SK-N-SH (cell line): ENCODE results near the gene NT5C1B. TPM values are rescaled to one million over a fixed set of nuclear protein-coding genes. Genes with fewer than 3 reads are reported as not detected.

ENCODE experiments used
- CTCF ChIA-PET: fragments of 300-600, 350-600 bp; formaldehyde crosslinking; extraction: SDS; loops from one replicate; lab custom pipeline; 2021; lab: Yijun Ruan, JAX
- POLR2A ChIA-PET: fragments of 350-600 bp; sonication (Branson Sonifier 250); formaldehyde crosslinking; extraction: SDS; loops from one replicate; lab custom pipeline; 2020; ENCODE audit warnings: antibody characterized with exemption, inconsistent platforms; lab: Yijun Ruan, JAX
- DNase-seq: peaks from one replicate; pipeline ENCODE4 v3.0.0; 2012
- H2AFZ ChIP-seq: fragments of 200-600 bp; sonication (generic); 2 replicates; pipeline ENCODE4 v1.8.1; 2016; ENCODE audit warnings: antibody characterized with exemption, mild to moderate bottlenecking, low read depth
- H3F3A ChIP-seq: fragments of 200-600 bp; sonication (generic); replicated peaks from 2 replicates; pipeline ENCODE3; 2016; ENCODE audit warnings: antibody characterized with exemption, mild to moderate bottlenecking; ENCODE audit not compliant: insufficient read depth
- H3K27ac ChIP-seq, 2 experiments: fragments of 200-500 bp in 1 of 2; fragments of 200-600 bp in 1 of 2; sonication (Bioruptor generic) in 1 of 2; sonication (generic), shearing (Covaris generic) in 1 of 2; 2 replicates each; pipeline versions ENCODE4 v1.5.1 to v1.6.1; 2014 to 2016; ENCODE audit warnings: low read depth in 2 of 2, inconsistent platforms in 1 of 2, low read length in 1 of 2, mild to moderate bottlenecking in 1 of 2, mixed read lengths in 1 of 2
- H3K27me3 ChIP-seq: fragments of 200-600 bp; sonication (generic), shearing (Covaris generic); 2 replicates; pipeline ENCODE4 v1.6.1; 2016; ENCODE audit warnings: mixed run types; ENCODE audit not compliant: insufficient read depth
- H3K36me3 ChIP-seq, 2 experiments: fragments of 200-500 bp in 1 of 2; fragments of 200-600 bp in 1 of 2; sonication (Bioruptor generic) in 1 of 2; sonication (generic) in 1 of 2; replicated peaks in 1 of 2; 2 replicates each; pipeline versions ENCODE3 to v1.5.1; 2014 to 2016; ENCODE audit warnings: low read length in 1 of 2, mild to moderate bottlenecking in 1 of 2; ENCODE audit not compliant: insufficient read depth in 2 of 2, control insufficient read depth in 1 of 2
- H3K4me1 ChIP-seq, 2 experiments: fragments of 200-500 bp in 1 of 2; fragments of 200-600 bp in 1 of 2; sonication (Bioruptor generic) in 1 of 2; sonication (generic), shearing (Covaris generic) in 1 of 2; 2 replicates each; pipeline versions ENCODE4 v1.5.1 to v1.6.1; 2014 to 2016; ENCODE audit warnings: low read depth in 1 of 2, low read length in 1 of 2, mixed run types in 1 of 2; ENCODE audit not compliant: insufficient read depth in 2 of 2, control insufficient read depth in 1 of 2
- H3K4me2 ChIP-seq: fragments of 200-600 bp; sonication (generic), shearing (Covaris generic); 2 replicates; pipeline ENCODE4 v1.6.1; 2017; ENCODE audit warnings: mixed run types
- H3K4me3 ChIP-seq, 2 experiments: fragments of 200-500 bp in 1 of 2; fragments of 200-600 bp in 1 of 2; sonication (Bioruptor generic) in 1 of 2; sonication (generic), shearing (Covaris generic) in 1 of 2; 2 replicates each; pipeline versions ENCODE4 v1.5.1 to v1.8.1; 2014 to 2016; ENCODE audit warnings: low read depth in 2 of 2, inconsistent platforms in 1 of 2, low read length in 1 of 2, mild to moderate bottlenecking in 1 of 2, mixed read lengths in 1 of 2, moderate library complexity in 1 of 2
- H3K79me2 ChIP-seq: fragments of 200-600 bp; sonication (generic); 2 replicates; pipeline ENCODE4 v1.8.1; 2017; ENCODE audit warnings: mild to moderate bottlenecking; ENCODE audit not compliant: insufficient read depth
- H3K9ac ChIP-seq: fragments of 200-600 bp; sonication (generic); 2 replicates; pipeline ENCODE4 v1.6.1; 2017; ENCODE audit warnings: mixed run types
- H3K9me2 ChIP-seq: fragments of 200-600 bp; sonication (generic); 2 replicates; pipeline ENCODE4 v1.6.1; 2017; ENCODE audit warnings: mixed run types
- H3K9me3 ChIP-seq: fragments of 200-600 bp; sonication (generic); 2 replicates; pipeline ENCODE4 v1.6.1; 2017; ENCODE audit warnings: mixed run types, mild to moderate bottlenecking, moderate library complexity
- H4K20me1 ChIP-seq: fragments of 200-600 bp; sonication (generic); 2 replicates; pipeline ENCODE4 v1.6.1; 2017; ENCODE audit warnings: mild to moderate bottlenecking, mixed run types; ENCODE audit not compliant: insufficient read depth
- CHD2 ChIP-seq: fragments of 150-350 bp; IDR thresholded peaks from 2 replicates; pipeline ENCODE4 v1.6.1; 2018; ENCODE audit warnings: low read length; ENCODE audit not compliant: partially characterized antibody
- FOXJ3 ChIP-seq: sonication (generic); formaldehyde crosslinking; IDR thresholded peaks from 2 replicates; pipeline ENCODE4 v1.5.1; 2020; ENCODE audit warnings: mild to moderate bottlenecking, missing genetic modification reagents
- FOXM1 ChIP-seq: IDR thresholded peaks from 2 replicates; pipeline ENCODE4 v1.4.0; 2012; ENCODE audit warnings: low read depth, mild to moderate bottlenecking
- IRF3 ChIP-seq: fragments of 150-350 bp; IDR thresholded peaks from 2 replicates; pipeline ENCODE4 v1.6.1; 2016; ENCODE audit warnings: mild to moderate bottlenecking, low read depth, low read length
- MEF2A ChIP-seq: IDR thresholded peaks from 2 replicates; pipeline ENCODE4 v1.4.0; 2012; ENCODE audit warnings: low read depth, borderline replicate concordance
- MXI1 ChIP-seq: IDR thresholded peaks from 2 replicates; pipeline ENCODE4 v1.6.1; 2012; ENCODE audit warnings: mild to moderate bottlenecking, low read depth, low read length, improper control_type of control experiment
- PBX3 ChIP-seq: IDR thresholded peaks from 2 replicates; pipeline ENCODE4; 2012
- POLR2AphosphoS5 ChIP-seq: IDR thresholded peaks from 2 replicates; pipeline ENCODE4 v1.6.1; 2012; ENCODE audit warnings: low read depth, low read length
- REST ChIP-seq: IDR thresholded peaks from 2 replicates; pipeline ENCODE4 v1.6.1; 2012; ENCODE audit warnings: mild to moderate bottlenecking, low read depth, low read length, moderate library complexity
- SMC3 ChIP-seq: IDR thresholded peaks from 2 replicates; pipeline ENCODE4 v1.6.1; 2012; ENCODE audit warnings: low read depth, low read length, improper control_type of control experiment
- TAF1 ChIP-seq: IDR thresholded peaks from 2 replicates; pipeline ENCODE4 v1.6.1; 2012; ENCODE audit warnings: low read depth, mild to moderate bottlenecking, low read length, moderate library complexity, borderline replicate concordance
- TEAD4 ChIP-seq: IDR thresholded peaks from 2 replicates; pipeline ENCODE4 v1.4.0; 2012; ENCODE audit warnings: mild to moderate bottlenecking, borderline replicate concordance; ENCODE audit not compliant: insufficient read depth
- WGBS: methylation state at CpG from one replicate; pipeline ENCODE4 v1.1.6; 2017; ENCODE audit warnings: low lambda C conversion rate; 5-methylcytosine and 5-hydroxymethylcytosine counted together
- polyA plus RNA-seq, 3 experiments: library from polyadenylated mRNA; depleted of rRNA; stranded (reverse); fragments of >200 nt; gene quantifications; 2 replicates each; pipeline ENCODE4 v1.2.3, GENCODE V29; 2012
- TF ChIP-seq, protein P1 (sequence below): IDR thresholded peaks from 2 replicates; pipeline ENCODE4 v1.4.0; 2012; ENCODE audit warnings: low read depth, borderline replicate concordance
- TF ChIP-seq, protein P2 (sequence below): fragments of 150-350 bp; IDR thresholded peaks from 2 replicates; pipeline ENCODE4 v1.6.1; 2017; ENCODE audit warnings: antibody characterized with exemption, low read length, low read depth, borderline replicate concordance

Gene NT5C1B
- polyA plus RNA-seq, 1 of the 3 experiments (the other 2 are of a cell fraction): not detected

- H3K9me3 ChIP-seq: peaks cover 14% of the 10 kb centered on the region; the same call in 1 of the 2 replicates
- H2AFZ ChIP-seq: no peak overlapping the region
- peaks cover 45 to 51% of the 10 kb centered on the region in 2 experiments for H3K36me3 ChIP-seq
- POLR2A ChIA-PET: interaction anchor here (1.0 to 1.8 kb wide), 5 partner anchors 8 to 46 kb away, joined by 5 to 7 read pairs (median 6); no protein-coding TSS in a partner anchor
- peak overlapping the region; percentile 88 for H3K9ac ChIP-seq
- peaks cover 70% of the 10 kb centered on the region for H3K79me2 ChIP-seq
- peak; percentile 18 for DNase-seq
- CTCF ChIA-PET: interaction anchor here (1.0 to 4.5 kb wide), 4 partner anchors 34 to 190 kb away, joined by 3 to 31 read pairs (median 4); no protein-coding TSS in a partner anchor
- 26% methylated on average over 11 of the region's 11 CpGs for WGBS
- no peaks in the 10 kb centered on the region for H3K27me3 ChIP-seq
- H4K20me1 ChIP-seq: no peaks in the 10 kb centered on the region
- H3K4me3 ChIP-seq: peak overlapping the region; percentile 86 to 95
- peak overlapping the region; percentile 81 to 93 for H3K27ac ChIP-seq
- TF ChIP-seq TAF1 (no peak), SMC3 (no peak), IRF3 (no peak), POLR2AphosphoS5 (no peak; the same call in 1 of the 2 replicates), MEF2A (no peak), CHD2 (no peak), TEAD4 (no peak), FOXJ3 (no peak), PBX3 (no peak), REST (no peak), FOXM1 (no peak), MXI1 (no peak)
- TF ChIP-seq, protein P1, sequence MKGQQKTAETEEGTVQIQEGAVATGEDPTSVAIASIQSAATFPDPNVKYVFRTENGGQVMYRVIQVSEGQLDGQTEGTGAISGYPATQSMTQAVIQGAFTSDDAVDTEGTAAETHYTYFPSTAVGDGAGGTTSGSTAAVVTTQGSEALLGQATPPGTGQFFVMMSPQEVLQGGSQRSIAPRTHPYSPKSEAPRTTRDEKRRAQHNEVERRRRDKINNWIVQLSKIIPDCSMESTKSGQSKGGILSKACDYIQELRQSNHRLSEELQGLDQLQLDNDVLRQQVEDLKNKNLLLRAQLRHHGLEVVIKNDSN: no peak
- TF ChIP-seq, protein P2, sequence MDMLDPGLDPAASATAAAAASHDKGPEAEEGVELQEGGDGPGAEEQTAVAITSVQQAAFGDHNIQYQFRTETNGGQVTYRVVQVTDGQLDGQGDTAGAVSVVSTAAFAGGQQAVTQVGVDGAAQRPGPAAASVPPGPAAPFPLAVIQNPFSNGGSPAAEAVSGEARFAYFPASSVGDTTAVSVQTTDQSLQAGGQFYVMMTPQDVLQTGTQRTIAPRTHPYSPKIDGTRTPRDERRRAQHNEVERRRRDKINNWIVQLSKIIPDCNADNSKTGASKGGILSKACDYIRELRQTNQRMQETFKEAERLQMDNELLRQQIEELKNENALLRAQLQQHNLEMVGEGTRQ: no peak
- no peaks in the 10 kb centered on the region for H3K9me2 ChIP-seq
- H3F3A ChIP-seq: peaks cover 3% of the 10 kb centered on the region
- H3K4me2 ChIP-seq: peak overlapping the region; percentile 78
- H3K4me1 ChIP-seq: peaks cover 22 to 28% of the 10 kb centered on the region in 2 experiments; a peak in 3 of 4 replicates
These were observed 29.8 kb downstream of the NT5C1B start for GRCh38 chr2:18559531-18560030.
